Activated B cell treated with CpG ODN at 0.5 μM for 24 hours (primary cell): ENCODE measurements around the gene LRBA. TPM values are rescaled to one million over a fixed set of nuclear protein-coding genes. Genes with fewer than 3 reads are reported as not detected.
"Not testable (repeated sequence)": the region's sequence is repeated elsewhere in the genome, so short reads cannot be mapped to it uniquely, and the experiment has no call there.

Experiments
- ATAC-seq: fragments of 200-7000 bp; cut with Tn5 transposase; one replicate; pipeline ENCODE4 v1.10.0; 2021; ENCODE audit warnings: low read depth, mild to moderate bottlenecking, moderate library complexity
- CTCF ChIA-PET: fragments of 350-600 bp; sonication (Branson Sonifier 250); formaldehyde crosslinking; loops from one replicate; lab custom pipeline; 2021; ENCODE audit warnings: antibody characterized with exemption; lab: Charles Lee
- POLR2A ChIA-PET: fragments of 350-600 bp; sonication (Branson Sonifier 250); formaldehyde crosslinking; loops from one replicate; lab custom pipeline; 2021; ENCODE audit warnings: antibody characterized with exemption; lab: Charles Lee
- DNase-seq: peaks from one replicate; pipeline ENCODE4 v3.0.0; 2022
- H3K27ac Mint-ChIP-seq: one replicate; pipeline ENCODE4 v1.8.0; 2020; ENCODE audit warnings: mixed read lengths
- H3K27me3 Mint-ChIP-seq: one replicate; pipeline ENCODE4 v1.8.0; 2021; ENCODE audit warnings: mixed read lengths
- H3K36me3 Mint-ChIP-seq: one replicate; pipeline ENCODE4 v1.8.0; 2021; ENCODE audit warnings: low read depth, mixed read lengths
- H3K4me1 Mint-ChIP-seq: one replicate; pipeline ENCODE4 v1.8.0; 2021; ENCODE audit warnings: mixed read lengths
- H3K4me3 Mint-ChIP-seq: one replicate; pipeline ENCODE4 v1.8.0; 2020; ENCODE audit warnings: mild to moderate bottlenecking, mixed read lengths
- H3K9me3 Mint-ChIP-seq: one replicate; pipeline ENCODE4 v1.8.0; 2020; ENCODE audit warnings: mixed read lengths
- CTCF ChIP-seq: fragments of 200-600 bp; IDR thresholded peaks from one replicate; pipeline ENCODE4 v1.8.0; 2022; ENCODE audit warnings: antibody characterized with exemption, mild to moderate bottlenecking
- intact Hi-C: fragments of 100-400 bp; cut with micrococcal nuclease; formaldehyde crosslinking; loops from one replicate; pipeline ENCODE4 v1.15.1; 2024
- total RNA-seq: library from RNA; stranded (reverse); gene quantifications from 2 replicates; pipeline ENCODE4 v1.2.3, GENCODE V29; 2022

LRBA gene
- total RNA-seq, 1 donor from 2014 or later = 66.5 TPM

- no peak overlapping the region for H3K4me3 Mint-ChIP-seq
- H3K36me3 Mint-ChIP-seq = peaks cover 41% of the 10 kb centered on the region
- no peaks in the 10 kb centered on the region for H3K27me3 Mint-ChIP-seq
- DNase-seq (no peak), ATAC-seq (no peak)
- H3K27ac Mint-ChIP-seq = no peak overlapping the region
- intact Hi-C loops = no loop called here
- H3K4me1 Mint-ChIP-seq = no peaks in the 10 kb centered on the region
- peaks cover 13% of the 10 kb centered on the region for H3K9me3 Mint-ChIP-seq
- POLR2A ChIA-PET = no interaction called here
- CTCF ChIA-PET = no interaction called here
- TF ChIP-seq CTCF = no peak
Measured at GRCh38 chr4:150394046-150394445, 621.0 kb downstream of the LRBA start.

- CTCF ChIA-PET = no interaction called here
- no peak overlapping the region for H3K27ac Mint-ChIP-seq
Measured at GRCh38 chr4:150391052-150391451, 624.0 kb downstream of the LRBA start.

GRCh38 chr4:150390531-150390910 is 624.6 kb downstream of the LRBA start:
- intact Hi-C loops = no loop called here
- ATAC-seq (no peak), DNase-seq (no peak)
- TF ChIP-seq CTCF = no peak
- CTCF ChIA-PET = no interaction called here
- POLR2A ChIA-PET = no interaction called here
- Mint-ChIP-seq H3K36me3 (peaks cover 40% of the 10 kb centered on the region), H3K27ac (no peak overlapping the region), H3K27me3 (no peaks in the 10 kb centered on the region), H3K4me1 (peaks cover 12% of the 10 kb centered on the region), H3K9me3 (peaks cover 18% of the 10 kb centered on the region), H3K4me3 (no peak overlapping the region)

More at GRCh38 chr4:150391052-150391451, 624.0 kb downstream of the LRBA start:
- no peak for DNase-seq
- no peak for ATAC-seq
- intact Hi-C loops = no loop called here
- H3K4me3 Mint-ChIP-seq = no peak overlapping the region
- POLR2A ChIA-PET = no interaction called here
- H3K27me3 Mint-ChIP-seq = no peaks in the 10 kb centered on the region
- H3K36me3 Mint-ChIP-seq = peaks cover 42% of the 10 kb centered on the region
- no peak for TF ChIP-seq CTCF
- H3K9me3 Mint-ChIP-seq = peaks cover 18% of the 10 kb centered on the region
- H3K4me1 Mint-ChIP-seq = peaks cover 12% of the 10 kb centered on the region

- no peak overlapping the region for H3K27ac Mint-ChIP-seq
- TF ChIP-seq CTCF = no peak
- peaks cover 40% of the 10 kb centered on the region for H3K36me3 Mint-ChIP-seq
- ChIA-PET POLR2A (interaction anchor here (0.7 kb wide), 1 partner anchor 383 kb away, joined by 10 read pairs; no protein-coding TSS in a partner anchor), CTCF (interaction anchor here (0.6 kb wide), 1 partner anchor 34 kb away, joined by 4 read pairs; no protein-coding TSS in a partner anchor)
- intact Hi-C loops = no loop called here
- H3K9me3 Mint-ChIP-seq = peaks cover 15% of the 10 kb centered on the region
- peaks cover 12% of the 10 kb centered on the region for H3K4me1 Mint-ChIP-seq
- no peak for DNase-seq
- no peak for ATAC-seq
- no peak overlapping the region for H3K4me3 Mint-ChIP-seq
- H3K27me3 Mint-ChIP-seq = no peaks in the 10 kb centered on the region
Measured at GRCh38 chr4:150389896-150390530, 625.1 kb downstream of the LRBA start.

- no peak for TF ChIP-seq CTCF
- no peak for ATAC-seq
- Mint-ChIP-seq H3K4me3 (no peak overlapping the region), H3K9me3 (peaks cover 9% of the 10 kb centered on the region), H3K27ac (no peak overlapping the region), H3K36me3 (peaks cover 31% of the 10 kb centered on the region), H3K4me1 (peaks cover 12% of the 10 kb centered on the region), H3K27me3 (no peaks in the 10 kb centered on the region)
- ChIA-PET CTCF (no interaction called here), POLR2A (no interaction called here)
- intact Hi-C loops = no loop called here
- no peak for DNase-seq
Measured at GRCh38 chr4:150387981-150388380, 627.1 kb downstream of the LRBA start.

- POLR2A ChIA-PET = interaction anchor here (0.5 kb wide), 1 partner anchor 14 kb away, joined by 3 read pairs; no protein-coding TSS in a partner anchor
- CTCF ChIA-PET, intact Hi-C loops, DNase-seq, H3K4me3 Mint-ChIP-seq, ATAC-seq, H3K27ac Mint-ChIP-seq, H3K9me3 Mint-ChIP-seq, H3K27me3 Mint-ChIP-seq: not testable (repeated sequence)
- Mint-ChIP-seq H3K36me3 (peaks cover 22% of the 10 kb centered on the region), H3K4me1 (peaks cover 12% of the 10 kb centered on the region)
Measured at GRCh38 chr4:150386415-150386814, 628.7 kb downstream of the LRBA start.
